Neural cell (in vitro differentiated cells): ENCODE measurements around the gene PES1. TPM values are rescaled to one million over a fixed set of nuclear protein-coding genes. Genes with fewer than 3 reads are reported as not detected.

Source experiments
- H2AFZ ChIP-seq: fragments of 200-600, 300-800 bp; sonication (generic), shearing (Covaris generic); 2 replicates; pipeline ENCODE4 v1.6.0; 2014; ENCODE audit warnings: low read depth, mild to moderate bottlenecking, antibody characterized with exemption, low read length, moderate library complexity
- H3F3A ChIP-seq: fragments of 200-600 bp; shearing (Covaris generic); 2 replicates; pipeline ENCODE4 v1.6.1; 2016; ENCODE audit warnings: mild to moderate bottlenecking, moderate library complexity, mixed read lengths, antibody characterized with exemption, low read length; ENCODE audit not compliant: insufficient read depth, poor library complexity, severe bottlenecking
- H3K27ac ChIP-seq: fragments of 200-600, 300-800 bp; sonication (generic), shearing (Covaris generic); 2 replicates; pipeline ENCODE4 v1.5.1; 2014; ENCODE audit warnings: mild to moderate bottlenecking, low read length, moderate library complexity
- H3K27me3 ChIP-seq: fragments of 300-800, 200-600 bp; sonication (generic), shearing (Covaris generic); 2 replicates; pipeline ENCODE4 v1.6.0; 2014; ENCODE audit warnings: mild to moderate bottlenecking, low read depth, low read length, moderate library complexity; ENCODE audit not compliant: insufficient read depth
- H3K36me3 ChIP-seq: fragments of 300-800, 200-600 bp; sonication (generic), shearing (Covaris generic); 2 replicates; pipeline ENCODE4 v1.5.1; 2014; ENCODE audit warnings: mild to moderate bottlenecking, antibody characterized with exemption, low read length, moderate library complexity; ENCODE audit not compliant: insufficient read depth
- H3K4me2 ChIP-seq: fragments of 300-800, 200-600 bp; sonication (generic), shearing (Covaris generic); 2 replicates; pipeline ENCODE4 v1.6.0; 2014; ENCODE audit warnings: mild to moderate bottlenecking, low read length
- H3K4me3 ChIP-seq: fragments of 300-800, 200-600 bp; sonication (generic), shearing (Covaris generic); 2 replicates; pipeline ENCODE4 v1.5.1; 2014; ENCODE audit warnings: mild to moderate bottlenecking, low read length, moderate library complexity
- H3K79me2 ChIP-seq: fragments of 200-600 bp; shearing (Covaris generic); replicated peaks from 2 replicates; pipeline ENCODE4 v1.6.0; 2014; ENCODE audit warnings: mild to moderate bottlenecking, low read length, moderate library complexity; ENCODE audit not compliant: insufficient read depth
- H3K9ac ChIP-seq: fragments of 300-800, 200-600 bp; sonication (generic), shearing (Covaris generic); 2 replicates; pipeline ENCODE4 v1.6.1; 2016; ENCODE audit warnings: mild to moderate bottlenecking, low read length, mixed read lengths
- H3K9me2 ChIP-seq: fragments of 200-600 bp; shearing (Covaris generic); 2 replicates; pipeline ENCODE4 v1.6.1; 2016; ENCODE audit warnings: mild to moderate bottlenecking, low read length, mixed read lengths; ENCODE audit not compliant: insufficient read depth
- H3K9me3 ChIP-seq: fragments of 200-600, 300-800 bp; sonication (generic), shearing (Covaris generic); 2 replicates; pipeline ENCODE4 v1.6.1; 2016; ENCODE audit warnings: mild to moderate bottlenecking, mixed run types, low read length, moderate library complexity, mixed read lengths
- H4K20me1 ChIP-seq: fragments of 200-600 bp; shearing (Covaris generic); 2 replicates; pipeline ENCODE4 v1.6.1; 2016; ENCODE audit warnings: mild to moderate bottlenecking, mixed run types; ENCODE audit not compliant: insufficient read depth
- EP300 ChIP-seq: fragments of 450-650 bp; conservative IDR thresholded peaks from 2 replicates; pipeline ENCODE4 v1.6.1; 2014; ENCODE audit warnings: antibody characterized with exemption, mild to moderate bottlenecking, moderate library complexity; ENCODE audit not compliant: poor library complexity, severe bottlenecking
- EZH2 ChIP-seq: fragments of 200-600, 300-800 bp; shearing (Covaris generic), sonication (generic); IDR thresholded peaks from 2 replicates; pipeline ENCODE4 v1.6.1; 2014; ENCODE audit warnings: antibody characterized with exemption, low read length, borderline replicate concordance, mild to moderate bottlenecking; ENCODE audit not compliant: insufficient read depth, poor library complexity, severe bottlenecking
- MXI1 ChIP-seq: fragments of 450-650 bp; conservative IDR thresholded peaks from 2 replicates; pipeline ENCODE4 v1.6.1; 2014; ENCODE audit warnings: antibody characterized with exemption, mild to moderate bottlenecking; ENCODE audit not compliant: poor library complexity, severe bottlenecking
- POLR2AphosphoS5 ChIP-seq: IDR thresholded peaks from 2 replicates; pipeline ENCODE4 v1.6.1; 2012
- RAD21 ChIP-seq: fragments of 450-650 bp; conservative IDR thresholded peaks from 2 replicates; pipeline ENCODE4 v1.6.1; 2014; ENCODE audit warnings: antibody characterized with exemption, mild to moderate bottlenecking, moderate library complexity
- REST ChIP-seq: IDR thresholded peaks from 2 replicates; pipeline ENCODE4 v1.6.1; 2012; ENCODE audit warnings: borderline replicate concordance
- SMC3 ChIP-seq: fragments of 450-650 bp; conservative IDR thresholded peaks from 2 replicates; pipeline ENCODE4 v1.6.1; 2014; ENCODE audit warnings: antibody characterized with exemption, mild to moderate bottlenecking, moderate library complexity; ENCODE audit not compliant: poor library complexity
- TAF1 ChIP-seq: IDR thresholded peaks from 2 replicates; pipeline ENCODE4 v1.6.1; 2012; ENCODE audit warnings: low read depth
- polyA plus RNA-seq: library from polyadenylated mRNA; depleted of rRNA; stranded (reverse); fragments of >200 nt; gene quantifications from 2 replicates; pipeline ENCODE4 v1.2.3, GENCODE V29; 2014
- TF ChIP-seq, protein P1 (sequence below): fragments of 450-650 bp; IDR thresholded peaks from 2 replicates; pipeline ENCODE4 v1.5.1; 2014; ENCODE audit warnings: antibody characterized with exemption, mild to moderate bottlenecking, moderate library complexity; ENCODE audit not compliant: poor library complexity, severe bottlenecking

Gene PES1
- polyA plus RNA-seq, 1 donor from 2014 or later: 44.1 TPM

DNA sequence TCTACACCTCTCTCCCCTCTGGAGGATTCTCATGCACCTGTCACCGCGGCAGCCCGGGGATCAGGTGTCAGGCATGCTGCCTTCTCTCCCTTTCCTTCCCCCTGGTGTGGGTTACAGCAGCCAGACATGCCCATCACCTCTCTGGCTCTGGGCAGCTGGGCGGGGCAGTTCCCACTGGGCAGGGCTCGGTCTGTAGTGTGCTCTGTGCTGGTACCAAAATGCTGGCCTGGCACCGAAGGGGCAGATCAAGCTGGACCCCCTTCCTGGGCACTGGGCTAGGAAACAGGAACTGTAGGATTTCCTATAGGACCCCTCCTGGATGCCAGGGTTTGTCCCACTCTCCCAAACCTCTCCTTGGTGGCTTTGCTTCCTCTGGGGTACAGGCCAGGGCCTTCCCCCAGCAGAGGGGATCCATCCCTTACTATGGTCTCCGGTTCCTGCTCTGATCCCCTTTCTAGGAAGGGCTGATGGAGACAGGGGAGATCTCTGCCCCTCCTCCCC is 18.1 kb downstream of the PES1 start:
- H4K20me1 ChIP-seq: no peaks in the 10 kb centered on the region
- H3K4me3 ChIP-seq: peak overlapping the region; percentile 33
- H3F3A ChIP-seq: no peaks in the 10 kb centered on the region
- no peaks in the 10 kb centered on the region for H3K9me2 ChIP-seq
- H3K9me3 ChIP-seq: no peaks in the 10 kb centered on the region
- H3K27me3 ChIP-seq: no peaks in the 10 kb centered on the region
- H3K79me2 ChIP-seq: no peaks in the 10 kb centered on the region
- no peaks in the 10 kb centered on the region for H3K36me3 ChIP-seq
- H2AFZ ChIP-seq: no peak overlapping the region
- H3K4me2 ChIP-seq: no peak overlapping the region
- no peak overlapping the region for H3K27ac ChIP-seq
- TF ChIP-seq EP300 (no peak), REST (no peak), POLR2AphosphoS5 (no peak), EZH2 (no peak), SMC3 (no peak), MXI1 (no peak), TAF1 (no peak), RAD21 (no peak)
- TF ChIP-seq, protein P1, sequence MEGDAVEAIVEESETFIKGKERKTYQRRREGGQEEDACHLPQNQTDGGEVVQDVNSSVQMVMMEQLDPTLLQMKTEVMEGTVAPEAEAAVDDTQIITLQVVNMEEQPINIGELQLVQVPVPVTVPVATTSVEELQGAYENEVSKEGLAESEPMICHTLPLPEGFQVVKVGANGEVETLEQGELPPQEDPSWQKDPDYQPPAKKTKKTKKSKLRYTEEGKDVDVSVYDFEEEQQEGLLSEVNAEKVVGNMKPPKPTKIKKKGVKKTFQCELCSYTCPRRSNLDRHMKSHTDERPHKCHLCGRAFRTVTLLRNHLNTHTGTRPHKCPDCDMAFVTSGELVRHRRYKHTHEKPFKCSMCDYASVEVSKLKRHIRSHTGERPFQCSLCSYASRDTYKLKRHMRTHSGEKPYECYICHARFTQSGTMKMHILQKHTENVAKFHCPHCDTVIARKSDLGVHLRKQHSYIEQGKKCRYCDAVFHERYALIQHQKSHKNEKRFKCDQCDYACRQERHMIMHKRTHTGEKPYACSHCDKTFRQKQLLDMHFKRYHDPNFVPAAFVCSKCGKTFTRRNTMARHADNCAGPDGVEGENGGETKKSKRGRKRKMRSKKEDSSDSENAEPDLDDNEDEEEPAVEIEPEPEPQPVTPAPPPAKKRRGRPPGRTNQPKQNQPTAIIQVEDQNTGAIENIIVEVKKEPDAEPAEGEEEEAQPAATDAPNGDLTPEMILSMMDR: no peak
- H3K9ac ChIP-seq: no peak overlapping the region

DNA sequence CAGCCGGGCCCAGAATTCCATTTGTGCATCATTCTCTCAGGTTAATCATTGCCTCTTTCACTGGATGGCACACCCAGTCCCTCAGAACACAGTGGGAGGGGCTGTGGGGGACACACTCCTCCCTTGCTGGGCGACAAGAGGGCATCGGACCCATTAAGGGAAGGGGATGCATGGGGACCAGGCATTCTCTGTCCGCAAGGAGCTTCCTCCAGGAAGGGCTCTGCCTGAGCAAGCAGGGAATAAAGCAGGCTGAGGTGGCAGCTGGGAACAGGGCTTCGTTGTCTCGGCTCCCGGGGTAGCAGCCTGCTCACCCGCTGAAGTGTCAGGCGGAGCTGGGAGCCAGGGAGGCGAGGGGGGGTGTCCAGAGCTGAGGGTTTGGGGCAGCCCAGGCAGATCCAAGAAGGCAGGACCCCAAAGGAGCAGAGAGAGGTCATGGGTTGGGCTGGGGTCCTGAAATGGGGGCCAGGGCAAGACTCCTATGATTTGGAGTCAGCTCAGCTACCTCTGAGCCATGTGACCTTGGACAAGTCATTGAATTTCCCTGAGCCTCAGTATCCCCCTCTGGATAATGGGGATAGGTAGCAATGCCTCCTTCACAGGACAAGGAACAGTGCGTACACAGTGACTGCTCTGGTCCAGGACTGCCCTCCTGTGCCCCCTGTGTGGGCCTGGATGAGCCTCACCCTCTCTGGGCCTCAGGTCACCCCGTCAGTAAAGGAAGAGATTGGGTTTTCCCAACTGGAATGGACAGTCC is 18.7 kb downstream of the PES1 start:
- Histone ChIP-seq H3K27ac (no peak overlapping the region), H3K9ac (no peak overlapping the region), H3K36me3 (no peaks in the 10 kb centered on the region), H2AFZ (no peak overlapping the region), H3K79me2 (no peaks in the 10 kb centered on the region), H3K9me3 (no peaks in the 10 kb centered on the region), H3K27me3 (no peaks in the 10 kb centered on the region), H3K9me2 (no peaks in the 10 kb centered on the region), H3K4me3 (no peak overlapping the region), H3F3A (no peaks in the 10 kb centered on the region), H4K20me1 (no peaks in the 10 kb centered on the region), H3K4me2 (no peak overlapping the region)
- TF ChIP-seq RAD21 (no peak), POLR2AphosphoS5 (no peak), REST (no peak), TAF1 (no peak)
- TF ChIP-seq, protein P1: no peak
